ENCODE data around the gene MAP3K21.

The MAP3K21 gene

GRCh38 chr1:233327651-233328141 lies at the start of gene MAP3K21:
Gene MAP3K21 (plus strand): TSS chr1:233327724. CDS start chr1:233328029, 305 bp downstream.
- Mint-ChIP-seq H3K27me3 (peaks cover 17 to 19% of the 10 kb centered on the region in 2 donors), H3K36me3 (peaks cover 0 to 4% of the 10 kb centered on the region in 2 donors), H3K4me1 (peaks cover 10 to 22% of the 10 kb centered on the region in 2 donors), H3K4me3 (peak within 1 kb of the TSS; percentile 79 to 80), H3K27ac (peak within 1 kb of the TSS; percentile 82), H3K9me3 (no peaks in the 10 kb centered on the region)
- DNase-seq, result no peak
- ATAC-seq (replicated peaks), result peak; percentile 58 to 63

GRCh38 chr1:233278631-233279030 lies 48.9 kb upstream of the MAP3K21 start:
- ATAC-seq (replicated peaks), result no peak

GRCh38 chr1:233279971-233280370 lies 47.6 kb upstream of the MAP3K21 start:
- Mint-ChIP-seq H3K9me3 (no peaks in the 10 kb centered on the region), H3K27me3 (no peaks in the 10 kb centered on the region), H3K27ac (no peak overlapping the region), H3K36me3 (peaks cover 1 to 16% of the 10 kb centered on the region in 2 donors), H3K4me3 (no peak overlapping the region), H3K4me1 (peaks cover 10 to 12% of the 10 kb centered on the region in 2 donors)
- DNase-seq (no peak), ATAC-seq (replicated peaks) (no peak)

More at GRCh38 chr1:233278631-233279030, 48.9 kb upstream of the MAP3K21 start:
- peaks cover 10 to 12% of the 10 kb centered on the region in 2 donors for H3K4me1 Mint-ChIP-seq
- H3K9me3 Mint-ChIP-seq, result no peaks in the 10 kb centered on the region
- H3K4me3 Mint-ChIP-seq, result no peak overlapping the region
- H3K27me3 Mint-ChIP-seq, result no peaks in the 10 kb centered on the region
- no peak for DNase-seq
- H3K36me3 Mint-ChIP-seq, result peaks cover 4 to 18% of the 10 kb centered on the region in 2 donors
- no peak overlapping the region for H3K27ac Mint-ChIP-seq

- peak overlapping the region; percentile 2 for H3K27ac Mint-ChIP-seq
- H3K4me3 Mint-ChIP-seq, result no peak overlapping the region
- DNase-seq, result no peak
- H3K27me3 Mint-ChIP-seq, result no peaks in the 10 kb centered on the region
- H3K9me3 Mint-ChIP-seq, result no peaks in the 10 kb centered on the region
- ATAC-seq (replicated peaks), result peak; percentile 43 to 54
- peaks cover 10 to 12% of the 10 kb centered on the region in 2 donors for H3K4me1 Mint-ChIP-seq
- peaks cover 4 to 12% of the 10 kb centered on the region in 2 donors for H3K36me3 Mint-ChIP-seq
Observed at GRCh38 chr1:233281711-233282581, 45.6 kb upstream of the MAP3K21 start.

- DNase-seq (no peak), ATAC-seq (replicated peaks) (no peak)
- Mint-ChIP-seq H3K36me3 (peaks cover 6 to 10% of the 10 kb centered on the region in 2 donors), H3K4me3 (no peak overlapping the region), H3K27ac (no peak overlapping the region), H3K9me3 (no peaks in the 10 kb centered on the region), H3K27me3 (no peaks in the 10 kb centered on the region), H3K4me1 (peaks cover 10 to 12% of the 10 kb centered on the region in 2 donors)
Observed at GRCh38 chr1:233282582-233282886, 45.0 kb upstream of the MAP3K21 start.

- DNase-seq (no peak), ATAC-seq (replicated peaks) (no peak)
- H3K36me3 Mint-ChIP-seq, result peaks cover 12% of the 10 kb centered on the region in 2 donors
- no peak overlapping the region for H3K27ac Mint-ChIP-seq
- H3K9me3 Mint-ChIP-seq, result no peaks in the 10 kb centered on the region
- H3K4me3 Mint-ChIP-seq, result no peak overlapping the region
- no peaks in the 10 kb centered on the region for H3K27me3 Mint-ChIP-seq
- peaks cover 5 to 20% of the 10 kb centered on the region in 2 donors for H3K4me1 Mint-ChIP-seq
Observed at GRCh38 chr1:233289676-233290075, 37.8 kb upstream of the MAP3K21 start.

GRCh38 chr1:233290396-233291034 lies 37.0 kb upstream of the MAP3K21 start:
- H3K9me3 Mint-ChIP-seq, result no peaks in the 10 kb centered on the region

GRCh38 chr1:233293556-233294446 lies 33.7 kb upstream of the MAP3K21 start:
- no peaks in the 10 kb centered on the region for H3K36me3 Mint-ChIP-seq
- no peaks in the 10 kb centered on the region for H3K27me3 Mint-ChIP-seq
- H3K4me3 Mint-ChIP-seq, result no peak overlapping the region
- DNase-seq (no peak), ATAC-seq (replicated peaks) (no peak)
- H3K27ac Mint-ChIP-seq, result no peak overlapping the region
- no peaks in the 10 kb centered on the region for H3K9me3 Mint-ChIP-seq
- peaks cover 16 to 36% of the 10 kb centered on the region in 2 donors for H3K4me1 Mint-ChIP-seq

More at GRCh38 chr1:233290396-233291034, 37.0 kb upstream of the MAP3K21 start:
- peak overlapping the region; percentile 38 for H3K27ac Mint-ChIP-seq
- ATAC-seq (replicated peaks) (no peak), DNase-seq (no peak)
- H3K36me3 Mint-ChIP-seq, result peaks cover 11 to 12% of the 10 kb centered on the region in 2 donors
- H3K4me1 Mint-ChIP-seq, result peaks cover 10 to 27% of the 10 kb centered on the region in 2 donors
- no peaks in the 10 kb centered on the region for H3K27me3 Mint-ChIP-seq
- no peak overlapping the region for H3K4me3 Mint-ChIP-seq

- peak overlapping the region; percentile 84 for H3K27ac Mint-ChIP-seq
- DNase-seq (no peak), ATAC-seq (replicated peaks) (peak; percentile 54 to 66)
- no peaks in the 10 kb centered on the region for H3K36me3 Mint-ChIP-seq
- no peaks in the 10 kb centered on the region for H3K9me3 Mint-ChIP-seq
- peak overlapping the region; percentile 89 to 92 for H3K4me3 Mint-ChIP-seq
- no peaks in the 10 kb centered on the region for H3K27me3 Mint-ChIP-seq
- H3K4me1 Mint-ChIP-seq, result peaks cover 16 to 28% of the 10 kb centered on the region in 2 donors
Observed at GRCh38 chr1:233294913-233295236, 32.6 kb upstream of the MAP3K21 start.

GRCh38 chr1:233295237-233295974 lies 32.1 kb upstream of the MAP3K21 start, which contains the start of gene PCNX2:
Gene PCNX2 (minus strand): TSS chr1:233295725. CDS start chr1:233295478, 247 bp downstream.
- DNase-seq, result peak; percentile 49
- Mint-ChIP-seq H3K27me3 (no peaks in the 10 kb centered on the region), H3K9me3 (no peaks in the 10 kb centered on the region), H3K36me3 (no peaks in the 10 kb centered on the region), H3K4me1 (peaks cover 16 to 23% of the 10 kb centered on the region in 2 donors), H3K27ac (peak within 1 kb of the TSS; percentile 87), H3K4me3 (peak within 1 kb of the TSS; percentile 89 to 92)
- peak; percentile 94 to 95 for ATAC-seq (replicated peaks)

- Mint-ChIP-seq H3K27me3 (no peaks in the 10 kb centered on the region), H3K4me1 (peaks cover 14 to 19% of the 10 kb centered on the region in 2 donors), H3K4me3 (peak overlapping the region; percentile 89 to 92), H3K27ac (peak overlapping the region; percentile 87), H3K9me3 (no peaks in the 10 kb centered on the region), H3K36me3 (no peaks in the 10 kb centered on the region)
- DNase-seq (no peak), ATAC-seq (replicated peaks) (no peak)
Observed at GRCh38 chr1:233295975-233296322, 31.6 kb upstream of the MAP3K21 start.

- H3K27ac Mint-ChIP-seq, result no peak overlapping the region
- no peaks in the 10 kb centered on the region for H3K36me3 Mint-ChIP-seq
- peaks cover 3 to 5% of the 10 kb centered on the region in 2 donors for H3K27me3 Mint-ChIP-seq
- H3K4me3 Mint-ChIP-seq, result no peak overlapping the region
- peaks cover 11 to 17% of the 10 kb centered on the region in 2 donors for H3K4me1 Mint-ChIP-seq
- no peak for ATAC-seq (replicated peaks)
- H3K9me3 Mint-ChIP-seq, result no peaks in the 10 kb centered on the region
- DNase-seq, result no peak
Observed at GRCh38 chr1:233299450-233299849, 28.1 kb upstream of the MAP3K21 start.

- DNase-seq (no peak), ATAC-seq (replicated peaks) (no peak)
- Mint-ChIP-seq H3K4me3 (no peak overlapping the region), H3K9me3 (no peaks in the 10 kb centered on the region), H3K27me3 (peaks cover 6% of the 10 kb centered on the region in 2 donors), H3K27ac (no peak overlapping the region), H3K36me3 (no peaks in the 10 kb centered on the region), H3K4me1 (peaks cover 6 to 9% of the 10 kb centered on the region in 2 donors)
Observed at GRCh38 chr1:233300326-233300725, 27.2 kb upstream of the MAP3K21 start.
